Activated CD8-positive, alpha-beta memory T cell treated with anti-CD3 and anti-CD28 coated beads for 24 hours (primary cell): ENCODE results near the gene GOLGA5.
"Not testable (repeated sequence)": the region's sequence is repeated elsewhere in the genome, so short reads cannot be mapped to it uniquely, and the experiment has no call there.

ENCODE experiments used
- DNase-seq: peaks from one replicate; pipeline ENCODE4 v3.0.0-alpha.2; 2020

GOLGA5 gene

GRCh38 chr14:92780444-92781232 lies 13.5 kb upstream of the GOLGA5 start:
- DNase-seq: no peak

GRCh38 chr14:92781350-92781749 lies 12.8 kb upstream of the GOLGA5 start:
- DNase-seq: no peak

- DNase-seq: no peak
Measured at GRCh38 chr14:92783813-92784431, 10.2 kb upstream of the GOLGA5 start.

GRCh38 chr14:92785667-92786426 lies 8.3 kb upstream of the GOLGA5 start:
- DNase-seq: no peak

GRCh38 chr14:92786427-92786756 lies 7.7 kb upstream of the GOLGA5 start:
- DNase-seq: no peak

- no peak for DNase-seq
Measured at GRCh38 chr14:92787554-92787953, 6.6 kb upstream of the GOLGA5 start.

- no peak for DNase-seq
Measured at GRCh38 chr14:92789457-92790089, 4.5 kb upstream of the GOLGA5 start.

GRCh38 chr14:92792885-92793284 lies 1.2 kb upstream of the GOLGA5 start:
- no peak for DNase-seq

- no peak for DNase-seq
Measured at GRCh38 chr14:92794547-92794941, 439 bp downstream of the GOLGA5 start.

- DNase-seq: no peak
Measured at GRCh38 chr14:92794961-92795360, 856 bp downstream of the GOLGA5 start.

GRCh38 chr14:92797935-92798653 lies 4.0 kb downstream of the GOLGA5 start:
- DNase-seq: no peak

GRCh38 chr14:92798811-92799210 lies 4.7 kb downstream of the GOLGA5 start:
- no peak for DNase-seq

GRCh38 chr14:92800012-92800411 lies 5.9 kb downstream of the GOLGA5 start:
- no peak for DNase-seq

- DNase-seq: no peak
Measured at GRCh38 chr14:92800525-92800924, 6.4 kb downstream of the GOLGA5 start.

- DNase-seq: no peak
Measured at GRCh38 chr14:92801917-92802316, 7.8 kb downstream of the GOLGA5 start.

- no peak for DNase-seq
Measured at GRCh38 chr14:92802678-92803077, 8.6 kb downstream of the GOLGA5 start.

- no peak for DNase-seq
Measured at GRCh38 chr14:92813201-92813600, 19.1 kb downstream of the GOLGA5 start.

- DNase-seq: no peak
Measured at GRCh38 chr14:92819011-92819597, 25.0 kb downstream of the GOLGA5 start.

GRCh38 chr14:92819680-92820535 lies 25.8 kb downstream of the GOLGA5 start:
- not testable (repeated sequence) for DNase-seq

- not testable (repeated sequence) for DNase-seq
Measured at GRCh38 chr14:92820536-92820840, 26.4 kb downstream of the GOLGA5 start.

- DNase-seq: no peak
Measured at GRCh38 chr14:92830902-92831301, 36.8 kb downstream of the GOLGA5 start.
